Neural progenitor cell (in vitro differentiated cells): ENCODE measurements around the gene ANKRD30A. TPM values are rescaled to one million over a fixed set of nuclear protein-coding genes. Genes with fewer than 3 reads are reported as not detected.
"Not testable (repeated sequence)": the region's sequence is repeated elsewhere in the genome, so short reads cannot be mapped to it uniquely, and the experiment has no call there.

ENCODE experiments used
- DNase-seq: peaks from one replicate; pipeline ENCODE4 v3.0.0-alpha.2; 2016; ENCODE audit warnings: low spot score
- H2AFZ ChIP-seq: fragments of 200-600 bp; sonication (generic); replicated peaks from 2 replicates; pipeline ENCODE4 v1.6.1; 2016; ENCODE audit warnings: antibody characterized with exemption
- H3F3A ChIP-seq: fragments of 200-600 bp; sonication (generic); 2 replicates; pipeline ENCODE4 v1.6.1; 2016; ENCODE audit warnings: antibody characterized with exemption, low read depth
- H3K27ac ChIP-seq: fragments of 200-600 bp; sonication (generic); 2 replicates; pipeline ENCODE4 v1.5.1; 2016; ENCODE audit warnings: mild to moderate bottlenecking
- H3K27me3 ChIP-seq: fragments of 200-600 bp; sonication (generic); 2 replicates; pipeline ENCODE4 v1.6.1; 2016; ENCODE audit warnings: mild to moderate bottlenecking, moderate library complexity
- H3K36me3 ChIP-seq: fragments of 200-600 bp; sonication (generic); 2 replicates; pipeline ENCODE4 v1.5.1; 2016
- H3K4me1 ChIP-seq: fragments of 200-600 bp; sonication (generic); 2 replicates; pipeline ENCODE4 v1.6.1; 2016; ENCODE audit warnings: mixed run types
- H3K4me2 ChIP-seq: fragments of 200-600 bp; sonication (generic); 2 replicates; pipeline ENCODE4 v1.6.1; 2016
- H3K4me3 ChIP-seq: fragments of 200-600 bp; sonication (generic); 2 replicates; pipeline ENCODE4 v1.5.1; 2016
- H3K79me2 ChIP-seq: fragments of 200-600 bp; sonication (generic); 2 replicates; pipeline ENCODE4 v1.6.1; 2016; ENCODE audit warnings: low read depth
- H3K9ac ChIP-seq: fragments of 200-600 bp; sonication (generic); 2 replicates; pipeline ENCODE4 v1.6.1; 2016
- H3K9me3 ChIP-seq: fragments of 200-600 bp; sonication (generic); 2 replicates; pipeline ENCODE4 v1.5.1; 2016; ENCODE audit warnings: low read depth
- H4K20me1 ChIP-seq: fragments of 200-600 bp; sonication (generic); 2 replicates; pipeline ENCODE4 v1.6.1; 2016; ENCODE audit warnings: low read depth
- H3K27ac Mint-ChIP-seq: 3 replicates; pipeline ENCODE4 v1.8.0; 2021; ENCODE audit warnings: mixed read lengths
- H3K27me3 Mint-ChIP-seq: 2 replicates; pipeline ENCODE4 v1.8.0; 2022; ENCODE audit warnings: low read depth, mild to moderate bottlenecking, inconsistent platforms, moderate library complexity, mixed read lengths; ENCODE audit not compliant: insufficient read depth
- H3K36me3 Mint-ChIP-seq: 3 replicates; pipeline ENCODE4 v1.8.0; 2021; ENCODE audit warnings: mixed read lengths
- H3K4me1 Mint-ChIP-seq: 3 replicates; pipeline ENCODE4 v1.8.0; 2021; ENCODE audit warnings: mixed read lengths
- H3K4me3 Mint-ChIP-seq: 3 replicates; pipeline ENCODE4 v1.8.0; 2021; ENCODE audit warnings: mild to moderate bottlenecking, moderate library complexity, mixed read lengths
- H3K9me3 Mint-ChIP-seq: 3 replicates; pipeline ENCODE4 v1.8.0; 2020; ENCODE audit warnings: mixed read lengths
- EZH2phosphoT487 ChIP-seq: fragments of 200-600 bp; sonication (generic); IDR thresholded peaks from 2 replicates; pipeline ENCODE4 v1.6.1; 2017; ENCODE audit warnings: antibody characterized with exemption
- total RNA-seq: library from RNA; depleted of rRNA; stranded (reverse); fragments of >200 nt; gene quantifications from 2 replicates; pipeline ENCODE4 v1.2.3, GENCODE V29; 2015; ENCODE audit warnings: low replicate concordance
- TF ChIP-seq, protein P1 (sequence below): fragments of 200-600 bp; sonication (generic); IDR thresholded peaks from 2 replicates; pipeline ENCODE4 v1.5.1; 2017; ENCODE audit warnings: antibody characterized with exemption, mild to moderate bottlenecking

The ANKRD30A gene
- total RNA-seq, 1 donor from 2014 or later, result not detected

DNA sequence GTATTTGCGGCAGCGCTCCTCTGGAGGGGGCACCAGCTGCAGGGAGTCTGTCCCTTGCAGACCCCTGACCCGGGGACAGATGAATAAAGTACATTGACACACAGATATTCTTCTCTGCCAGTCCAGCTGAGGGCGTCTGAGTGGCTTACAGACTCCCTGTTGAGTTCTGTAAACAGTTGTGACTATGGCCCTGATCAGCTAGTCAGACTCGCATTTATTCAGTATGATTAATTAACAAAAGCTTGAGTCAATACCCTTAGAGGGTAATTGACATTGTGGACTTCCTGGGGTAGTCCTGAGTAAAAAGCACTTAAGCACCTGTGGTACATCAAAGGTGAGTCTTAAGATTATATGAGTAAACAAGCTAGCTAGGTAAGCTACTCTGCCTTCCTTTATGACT is 21.0 kb downstream of the ANKRD30A start:
- H3K4me1 ChIP-seq, result no peaks in the 10 kb centered on the region
- no peak overlapping the region for H3K27ac ChIP-seq
- no peak overlapping the region for H3K9ac ChIP-seq
- H3K79me2 ChIP-seq, result no peaks in the 10 kb centered on the region
- H3K36me3 Mint-ChIP-seq, result no peaks in the 10 kb centered on the region
- H3K27me3 ChIP-seq, result no peaks in the 10 kb centered on the region
- H4K20me1 ChIP-seq, result no peaks in the 10 kb centered on the region
- H3K4me1 Mint-ChIP-seq, result no peaks in the 10 kb centered on the region
- TF ChIP-seq, protein P1, sequence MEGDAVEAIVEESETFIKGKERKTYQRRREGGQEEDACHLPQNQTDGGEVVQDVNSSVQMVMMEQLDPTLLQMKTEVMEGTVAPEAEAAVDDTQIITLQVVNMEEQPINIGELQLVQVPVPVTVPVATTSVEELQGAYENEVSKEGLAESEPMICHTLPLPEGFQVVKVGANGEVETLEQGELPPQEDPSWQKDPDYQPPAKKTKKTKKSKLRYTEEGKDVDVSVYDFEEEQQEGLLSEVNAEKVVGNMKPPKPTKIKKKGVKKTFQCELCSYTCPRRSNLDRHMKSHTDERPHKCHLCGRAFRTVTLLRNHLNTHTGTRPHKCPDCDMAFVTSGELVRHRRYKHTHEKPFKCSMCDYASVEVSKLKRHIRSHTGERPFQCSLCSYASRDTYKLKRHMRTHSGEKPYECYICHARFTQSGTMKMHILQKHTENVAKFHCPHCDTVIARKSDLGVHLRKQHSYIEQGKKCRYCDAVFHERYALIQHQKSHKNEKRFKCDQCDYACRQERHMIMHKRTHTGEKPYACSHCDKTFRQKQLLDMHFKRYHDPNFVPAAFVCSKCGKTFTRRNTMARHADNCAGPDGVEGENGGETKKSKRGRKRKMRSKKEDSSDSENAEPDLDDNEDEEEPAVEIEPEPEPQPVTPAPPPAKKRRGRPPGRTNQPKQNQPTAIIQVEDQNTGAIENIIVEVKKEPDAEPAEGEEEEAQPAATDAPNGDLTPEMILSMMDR, result no peak
- TF ChIP-seq EZH2phosphoT487, result no peak
- no peak overlapping the region for H3K4me2 ChIP-seq
- H3K9me3 ChIP-seq, result peaks cover 39% of the 10 kb centered on the region
- no peaks in the 10 kb centered on the region for H3K36me3 ChIP-seq
- no peak for DNase-seq
- peaks cover 5% of the 10 kb centered on the region for H3K9me3 Mint-ChIP-seq
- H3K27ac Mint-ChIP-seq, result no peak overlapping the region
- no peaks in the 10 kb centered on the region for H3F3A ChIP-seq
- no peak overlapping the region for H3K4me3 Mint-ChIP-seq
- no peak overlapping the region for H3K4me3 ChIP-seq
- H3K27me3 Mint-ChIP-seq, result no peaks in the 10 kb centered on the region
- no peak overlapping the region for H2AFZ ChIP-seq

DNA sequence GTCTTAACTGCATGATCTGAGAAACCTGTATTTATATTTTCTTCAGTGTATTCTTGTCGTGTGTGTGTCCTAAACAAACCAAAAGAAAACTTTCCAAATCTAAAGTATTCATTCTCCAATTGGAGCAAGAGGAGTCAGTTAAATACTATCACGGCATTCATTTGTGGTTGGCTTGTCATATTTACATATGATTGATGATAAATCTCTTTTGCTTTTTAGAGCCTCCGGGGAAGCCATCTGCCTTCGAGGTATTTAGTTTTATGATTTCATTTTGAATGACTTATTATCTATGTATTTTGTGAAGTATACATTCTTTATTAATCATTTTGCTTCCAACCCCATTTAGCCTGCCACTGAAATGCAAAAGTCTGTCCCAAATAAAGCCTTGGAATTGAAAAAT is 37.0 kb downstream of the ANKRD30A start:
- not testable (repeated sequence) for H3K4me3 ChIP-seq, H3K79me2 ChIP-seq, H3K27me3 Mint-ChIP-seq, H3K27ac Mint-ChIP-seq, H3K4me2 ChIP-seq, H3K27me3 ChIP-seq, H3K4me3 Mint-ChIP-seq, H3K4me1 ChIP-seq, H3K9ac ChIP-seq, H2AFZ ChIP-seq, H3K27ac ChIP-seq, DNase-seq, H3K36me3 Mint-ChIP-seq, H3K36me3 ChIP-seq, H4K20me1 ChIP-seq, H3F3A ChIP-seq, H3K9me3 Mint-ChIP-seq, H3K4me1 Mint-ChIP-seq
- peaks cover 15% of the 10 kb centered on the region for H3K9me3 ChIP-seq

DNA sequence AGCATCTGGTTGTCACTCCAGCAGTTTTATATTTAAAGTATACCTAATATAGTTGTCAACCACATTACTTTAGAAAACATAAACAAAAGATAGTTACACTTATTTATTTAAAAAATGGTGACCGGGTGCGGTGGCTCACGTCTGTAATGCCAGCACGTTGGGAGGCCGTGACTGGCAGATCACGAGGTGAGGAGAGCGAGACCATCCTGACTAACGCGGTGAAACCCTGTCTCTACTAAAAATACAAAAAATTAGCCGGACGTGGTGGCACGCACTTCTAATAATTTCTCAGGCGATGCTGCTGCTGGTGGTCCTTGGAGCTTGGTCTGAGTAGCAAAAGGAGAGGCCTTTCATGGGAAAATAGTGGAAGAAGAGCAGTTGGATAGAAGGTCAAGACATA is 46.5 kb downstream of the ANKRD30A start:
- H3K9me3 Mint-ChIP-seq, H3K4me3 ChIP-seq, H3K4me1 ChIP-seq, H3K9ac ChIP-seq, H3K36me3 Mint-ChIP-seq, H3K4me3 Mint-ChIP-seq, H3K4me2 ChIP-seq, H3K79me2 ChIP-seq, H3K36me3 ChIP-seq, H3K27me3 Mint-ChIP-seq, DNase-seq, H3K27ac ChIP-seq, H2AFZ ChIP-seq, H3F3A ChIP-seq, H4K20me1 ChIP-seq, H3K27ac Mint-ChIP-seq, H3K9me3 ChIP-seq, H3K4me1 Mint-ChIP-seq, H3K27me3 ChIP-seq: not testable (repeated sequence)

DNA sequence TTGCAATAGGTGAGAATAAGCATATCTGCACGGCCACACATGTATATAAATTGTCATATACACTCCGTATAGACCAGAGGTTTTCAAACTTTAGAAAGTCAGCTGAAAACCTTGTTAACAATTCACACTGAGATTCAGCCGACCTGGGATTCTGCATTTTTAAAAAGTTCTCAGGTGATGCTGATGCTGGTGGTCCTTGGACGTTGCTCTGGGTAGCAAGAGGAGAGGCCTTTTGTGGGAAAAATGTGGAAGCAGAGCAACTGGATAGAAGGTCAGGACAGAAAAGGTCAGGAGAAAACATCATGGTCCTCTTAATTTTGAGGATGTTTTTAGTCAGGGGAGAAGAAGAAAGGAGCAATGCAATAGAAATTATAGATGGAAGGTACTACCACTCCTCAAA is 52.9 kb downstream of the ANKRD30A start:
- H4K20me1 ChIP-seq, H3K36me3 ChIP-seq, H3K36me3 Mint-ChIP-seq, H2AFZ ChIP-seq, H3K4me1 Mint-ChIP-seq, H3F3A ChIP-seq, H3K27ac Mint-ChIP-seq, H3K9ac ChIP-seq, H3K27ac ChIP-seq, H3K79me2 ChIP-seq, H3K27me3 Mint-ChIP-seq, H3K4me1 ChIP-seq, H3K27me3 ChIP-seq, H3K9me3 Mint-ChIP-seq, DNase-seq, H3K9me3 ChIP-seq, H3K4me3 ChIP-seq, H3K4me3 Mint-ChIP-seq, H3K4me2 ChIP-seq: not testable (repeated sequence)

DNA sequence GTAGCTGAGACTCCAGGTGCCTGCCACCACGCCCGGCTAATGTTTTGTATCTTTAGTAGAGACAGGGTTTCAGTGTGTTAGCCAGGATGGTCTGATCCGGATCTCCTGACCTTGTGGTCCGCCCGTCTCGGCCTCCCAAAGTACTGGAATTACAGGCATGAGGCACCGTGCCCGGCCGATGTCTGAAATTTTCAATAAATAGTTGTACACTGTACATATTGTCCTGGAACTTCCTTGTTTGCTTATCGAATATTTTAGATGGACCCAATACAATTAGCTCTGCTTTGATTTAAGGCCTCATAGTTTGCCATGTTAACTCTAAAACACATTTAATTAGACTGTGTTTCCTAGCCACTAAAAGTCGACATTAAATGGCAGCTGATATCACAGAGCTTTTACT is 57.3 kb downstream of the ANKRD30A start:
- not testable (repeated sequence) for H3K79me2 ChIP-seq, H3K27ac ChIP-seq, H3K27ac Mint-ChIP-seq, H3K9ac ChIP-seq, DNase-seq, H3K27me3 Mint-ChIP-seq, H3K4me2 ChIP-seq, H3K4me1 ChIP-seq, H3K4me1 Mint-ChIP-seq, H2AFZ ChIP-seq, H3K4me3 Mint-ChIP-seq, H3K36me3 Mint-ChIP-seq, H3K4me3 ChIP-seq, H3K27me3 ChIP-seq, H3F3A ChIP-seq, H4K20me1 ChIP-seq, H3K36me3 ChIP-seq, H3K9me3 Mint-ChIP-seq, H3K9me3 ChIP-seq
